GF-D8 (cell line): Measurements from ENCODE around the gene LKAAEAR1.

Source experiments
- DNase-seq: peaks from one replicate; lab custom pipeline; 2025; lab: John Stamatoyannopoulos, UW

LKAAEAR1 gene

GRCh38 chr20:64065062-64065973 is 18.9 kb downstream of the LKAAEAR1 start:
- DNase-seq: no peak

GRCh38 chr20:64064145-64064698 is 20.0 kb downstream of the LKAAEAR1 start:
- DNase-seq: no peak

- DNase-seq: no peak
Observed at GRCh38 chr20:64063389-64064144, 20.6 kb downstream of the LKAAEAR1 start.

- DNase-seq: peak; percentile 80
Observed at GRCh38 chr20:64062596-64063388, 21.4 kb downstream of the LKAAEAR1 start, which contains the start of gene TCEA2. Gene TCEA2, plus strand, starts transcription at chr20:64063198. Its CDS starts 115 bp downstream, at chr20:64063313.

GRCh38 chr20:64062276-64062595 is 22.0 kb downstream of the LKAAEAR1 start:
- DNase-seq: no peak

- DNase-seq: no peak
Observed at GRCh38 chr20:64058536-64058935, 25.7 kb downstream of the LKAAEAR1 start.

- no peak for DNase-seq
Observed at GRCh38 chr20:64057628-64058498, 26.3 kb downstream of the LKAAEAR1 start.

GRCh38 chr20:64056889-64057627 is 27.1 kb downstream of the LKAAEAR1 start:
- no peak for DNase-seq

- no peak for DNase-seq
Observed at GRCh38 chr20:64056639-64056888, 27.6 kb downstream of the LKAAEAR1 start.

- no peak for DNase-seq
Observed at GRCh38 chr20:64055893-64056638, 28.1 kb downstream of the LKAAEAR1 start.

GRCh38 chr20:64055396-64055892 is 28.8 kb downstream of the LKAAEAR1 start:
- no peak for DNase-seq

- peak; percentile 37 for DNase-seq
Observed at GRCh38 chr20:64053841-64054661, 30.1 kb downstream of the LKAAEAR1 start.

GRCh38 chr20:64052987-64053840 is 31.0 kb downstream of the LKAAEAR1 start:
- DNase-seq: no peak

GRCh38 chr20:64052326-64052722 is 31.9 kb downstream of the LKAAEAR1 start:
- DNase-seq: no peak

- no peak for DNase-seq
Observed at GRCh38 chr20:64051561-64052325, 32.5 kb downstream of the LKAAEAR1 start.

GRCh38 chr20:64051033-64051452 is 33.2 kb downstream of the LKAAEAR1 start:
- no peak for DNase-seq
